GM12878 (cell line): ENCODE results near the gene FOXJ1.

ENCODE experiments used
- TF ChIP-seq, protein P1 (sequence below), 3 experiments: IDR thresholded peaks in 2 of 3; conservative IDR thresholded peaks in 1 of 3; 2 replicates each; pipeline ENCODE4 v1.5.1; 2011; ENCODE audit warnings: low read depth in 3 of 3, low read length in 3 of 3, mild to moderate bottlenecking in 3 of 3, control low read depth in 2 of 3, moderate library complexity in 2 of 3, inconsistent platforms in 1 of 3, mixed read lengths in 1 of 3; ENCODE audit not compliant: control insufficient read depth in 2 of 3, insufficient read depth in 1 of 3; ENCODE audit errors: extremely low read depth in 1 of 3
- TF ChIP-seq, protein P2 (sequence below): fragments of 450-650 bp; IDR thresholded peaks from 2 replicates; pipeline ENCODE4 v1.6.1; 2014; ENCODE audit warnings: mild to moderate bottlenecking

GRCh38 chr17:76088868-76089576 lies 52.0 kb downstream of the FOXJ1 start:
- TF ChIP-seq, protein P1, sequence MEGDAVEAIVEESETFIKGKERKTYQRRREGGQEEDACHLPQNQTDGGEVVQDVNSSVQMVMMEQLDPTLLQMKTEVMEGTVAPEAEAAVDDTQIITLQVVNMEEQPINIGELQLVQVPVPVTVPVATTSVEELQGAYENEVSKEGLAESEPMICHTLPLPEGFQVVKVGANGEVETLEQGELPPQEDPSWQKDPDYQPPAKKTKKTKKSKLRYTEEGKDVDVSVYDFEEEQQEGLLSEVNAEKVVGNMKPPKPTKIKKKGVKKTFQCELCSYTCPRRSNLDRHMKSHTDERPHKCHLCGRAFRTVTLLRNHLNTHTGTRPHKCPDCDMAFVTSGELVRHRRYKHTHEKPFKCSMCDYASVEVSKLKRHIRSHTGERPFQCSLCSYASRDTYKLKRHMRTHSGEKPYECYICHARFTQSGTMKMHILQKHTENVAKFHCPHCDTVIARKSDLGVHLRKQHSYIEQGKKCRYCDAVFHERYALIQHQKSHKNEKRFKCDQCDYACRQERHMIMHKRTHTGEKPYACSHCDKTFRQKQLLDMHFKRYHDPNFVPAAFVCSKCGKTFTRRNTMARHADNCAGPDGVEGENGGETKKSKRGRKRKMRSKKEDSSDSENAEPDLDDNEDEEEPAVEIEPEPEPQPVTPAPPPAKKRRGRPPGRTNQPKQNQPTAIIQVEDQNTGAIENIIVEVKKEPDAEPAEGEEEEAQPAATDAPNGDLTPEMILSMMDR (IDR thresholded peaks at IDR 0.05 in 2 of 3, conservative IDR thresholded peaks at IDR 0.05 in 1 of 3; ENCODE audit: control insufficient read depth in 2 of 3, extremely low read depth in 1 of 3, insufficient read depth in 1 of 3, low read depth in 3 of 3, low read length in 3 of 3), result no peak
- TF ChIP-seq, protein P2, sequence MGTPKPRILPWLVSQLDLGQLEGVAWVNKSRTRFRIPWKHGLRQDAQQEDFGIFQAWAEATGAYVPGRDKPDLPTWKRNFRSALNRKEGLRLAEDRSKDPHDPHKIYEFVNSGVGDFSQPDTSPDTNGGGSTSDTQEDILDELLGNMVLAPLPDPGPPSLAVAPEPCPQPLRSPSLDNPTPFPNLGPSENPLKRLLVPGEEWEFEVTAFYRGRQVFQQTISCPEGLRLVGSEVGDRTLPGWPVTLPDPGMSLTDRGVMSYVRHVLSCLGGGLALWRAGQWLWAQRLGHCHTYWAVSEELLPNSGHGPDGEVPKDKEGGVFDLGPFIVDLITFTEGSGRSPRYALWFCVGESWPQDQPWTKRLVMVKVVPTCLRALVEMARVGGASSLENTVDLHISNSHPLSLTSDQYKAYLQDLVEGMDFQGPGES, result no peak
